GM18858 (cell line): Measurements from ENCODE around the gene H1-8.
A peak's percentile ranks its signal among the peaks of the same experiment; 100 is the strongest.

ENCODE experiments used
- ATAC-seq: cut with Tn5 transposase; IDR thresholded peaks from one replicate; pipeline ENCODE4 v1.9.1; 2021; ENCODE audit not compliant: unreplicated experiment

H1-8 gene

DNA sequence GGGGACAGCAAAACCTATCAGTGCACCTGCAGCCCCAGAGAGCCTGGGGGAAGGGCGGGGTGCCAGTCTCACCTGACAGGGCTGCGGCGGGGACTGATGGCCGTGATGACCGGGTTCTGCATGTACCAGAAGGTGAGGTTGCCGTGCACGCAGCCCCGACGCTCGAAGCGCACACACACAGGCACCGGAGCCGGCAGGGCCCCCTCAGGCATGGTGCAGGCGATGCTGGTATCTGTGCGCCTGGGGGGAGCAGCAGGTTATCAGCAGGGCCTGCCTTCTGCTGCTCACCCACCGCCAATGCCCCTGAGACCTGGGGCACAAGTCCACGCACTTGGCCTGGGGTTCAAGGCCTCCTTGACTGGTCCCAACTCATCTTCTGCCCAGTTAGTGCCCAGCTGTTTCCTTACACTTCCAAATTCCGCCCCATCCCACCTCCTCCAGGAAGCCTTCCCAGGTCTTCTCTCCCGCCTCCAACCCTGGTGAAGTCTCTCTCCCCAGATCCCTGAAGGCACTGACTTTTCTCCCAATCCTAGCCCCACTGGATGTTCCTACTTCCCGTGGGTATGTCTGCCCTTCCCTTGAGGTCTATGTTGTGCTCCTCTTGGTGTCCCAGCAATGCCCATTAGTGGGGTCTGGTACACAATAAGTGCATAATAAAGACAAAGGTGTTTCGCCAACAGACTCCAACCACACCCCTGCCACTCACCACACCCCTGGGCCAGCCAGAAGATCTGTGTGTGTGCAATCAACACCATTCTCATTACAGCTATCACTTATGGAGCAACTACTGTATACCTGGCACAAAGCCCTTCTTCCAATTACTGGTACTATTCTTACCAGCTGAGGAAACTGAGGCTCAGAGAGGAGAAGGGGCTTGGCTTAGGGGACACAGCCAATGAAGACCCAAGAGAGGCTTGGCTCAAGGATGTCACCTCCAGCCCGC lies 28.9 kb downstream of the H1-8 start:
- ATAC-seq, result no peak

DNA sequence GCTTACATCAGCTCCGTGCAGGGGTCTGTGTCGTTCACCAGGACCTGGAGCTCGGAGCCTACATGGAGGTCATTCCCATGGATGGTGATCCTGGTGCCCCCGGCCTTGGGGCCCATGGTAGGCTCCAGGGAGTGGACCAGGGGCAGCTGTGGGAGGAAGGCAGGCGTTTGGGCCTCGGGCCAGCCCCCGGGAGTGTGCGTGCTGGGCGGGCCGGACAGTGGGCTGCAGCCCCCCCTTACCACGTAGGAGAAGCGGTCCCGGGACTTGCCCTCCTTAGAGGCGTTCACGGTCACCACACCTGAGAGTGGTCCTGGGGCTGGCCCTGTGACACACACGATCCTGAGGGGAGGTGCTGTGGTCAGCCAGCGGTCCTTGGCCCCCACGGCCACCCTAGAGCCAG lies 29.6 kb downstream of the H1-8 start:
- ATAC-seq, result no peak

DNA sequence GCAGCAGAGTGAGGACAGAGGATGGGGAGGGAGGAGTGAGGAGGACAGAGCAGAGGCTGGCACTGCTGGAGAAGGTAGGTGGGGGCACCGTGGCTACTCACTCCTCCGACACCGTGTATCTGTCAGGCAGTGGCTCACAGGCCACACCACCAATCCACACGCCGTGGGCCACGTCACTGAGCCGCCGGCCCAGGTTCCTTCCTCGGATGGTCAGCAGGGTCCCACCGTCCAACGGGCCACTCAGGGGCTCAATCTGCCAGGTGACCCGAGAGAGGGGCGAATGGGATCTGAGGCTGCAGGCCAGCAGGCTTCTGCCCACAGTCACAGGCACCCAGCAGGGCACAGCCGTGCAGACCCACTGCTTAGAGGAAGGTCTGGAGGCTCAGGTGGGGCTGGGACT lies 30.5 kb downstream of the H1-8 start:
- no peak for ATAC-seq

DNA sequence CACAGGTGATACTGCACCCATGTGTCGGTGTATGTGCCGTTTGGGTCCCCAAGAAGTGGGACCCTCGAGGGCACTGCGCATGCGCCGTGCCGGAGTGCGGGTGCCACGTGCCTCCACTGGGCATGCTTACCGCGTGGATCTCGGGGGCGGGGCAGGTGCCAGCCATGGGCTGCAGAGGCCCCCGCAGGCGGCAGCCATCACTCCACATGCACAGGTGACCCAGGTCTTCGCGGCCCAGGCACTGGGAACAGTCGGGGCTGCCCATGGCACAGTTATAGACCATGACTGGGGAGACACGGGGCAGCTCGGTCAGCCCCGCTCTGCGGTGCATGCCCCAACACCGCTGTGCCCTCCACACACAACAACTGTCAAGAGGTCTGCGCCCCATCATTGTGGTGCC lies 31.2 kb downstream of the H1-8 start:
- no peak for ATAC-seq

DNA sequence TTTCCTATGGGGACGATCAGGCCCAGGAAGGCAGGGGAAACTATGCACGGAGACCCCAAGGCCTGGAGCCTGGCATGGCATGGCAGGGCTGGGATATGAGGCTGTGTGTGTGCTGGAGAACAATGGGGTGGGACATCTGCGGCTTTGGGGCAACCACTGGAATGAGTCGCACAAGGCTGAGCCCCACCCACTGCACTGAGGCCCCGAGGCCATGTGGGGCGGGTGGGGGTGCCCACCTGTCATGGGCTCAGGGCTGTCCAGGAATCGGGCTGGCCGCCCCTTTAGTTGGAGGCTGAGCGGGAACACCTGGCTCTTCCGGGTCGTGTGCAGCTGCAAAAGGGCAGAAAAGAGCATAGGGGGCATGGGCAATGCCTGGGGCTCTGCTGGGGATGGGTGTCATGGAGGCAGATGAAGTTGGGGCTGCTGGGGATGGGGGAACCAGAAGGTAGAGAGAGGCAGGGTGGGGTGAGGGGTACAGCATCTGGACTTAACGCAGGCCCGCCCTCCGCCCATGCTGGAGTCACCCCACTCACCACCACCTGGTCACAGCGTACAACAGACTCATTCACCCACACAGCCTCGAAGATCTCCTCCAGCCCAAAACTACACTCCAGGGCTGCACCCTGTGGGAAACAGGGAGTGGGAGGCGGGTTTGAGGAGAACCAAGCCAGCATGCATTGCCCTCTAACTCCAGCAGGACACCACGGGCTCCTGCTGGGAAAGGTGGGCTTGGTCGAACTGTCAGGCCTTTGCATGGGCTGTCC lies 32.4 kb downstream of the H1-8 start:
- no peak for ATAC-seq

DNA sequence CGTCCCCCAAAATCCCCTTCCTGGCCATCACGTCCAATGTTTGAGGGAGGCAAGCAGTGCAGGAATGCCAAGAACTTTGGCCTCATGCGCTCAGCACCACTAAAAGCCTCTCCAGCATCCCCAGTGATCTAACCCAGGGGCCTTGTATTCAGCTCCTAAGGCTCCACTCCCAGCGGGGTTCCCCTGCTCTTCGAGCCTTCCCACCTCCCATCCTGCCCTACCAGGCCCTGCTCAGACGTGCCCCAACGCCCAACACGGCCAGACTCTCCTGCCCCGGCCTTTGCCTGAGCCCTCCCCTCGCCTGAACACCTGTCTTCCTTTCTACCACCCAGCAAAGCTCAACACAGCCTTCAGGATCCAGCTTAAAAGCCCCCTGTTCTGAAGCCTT lies 33.0 kb downstream of the H1-8 start:
- no peak for ATAC-seq

DNA sequence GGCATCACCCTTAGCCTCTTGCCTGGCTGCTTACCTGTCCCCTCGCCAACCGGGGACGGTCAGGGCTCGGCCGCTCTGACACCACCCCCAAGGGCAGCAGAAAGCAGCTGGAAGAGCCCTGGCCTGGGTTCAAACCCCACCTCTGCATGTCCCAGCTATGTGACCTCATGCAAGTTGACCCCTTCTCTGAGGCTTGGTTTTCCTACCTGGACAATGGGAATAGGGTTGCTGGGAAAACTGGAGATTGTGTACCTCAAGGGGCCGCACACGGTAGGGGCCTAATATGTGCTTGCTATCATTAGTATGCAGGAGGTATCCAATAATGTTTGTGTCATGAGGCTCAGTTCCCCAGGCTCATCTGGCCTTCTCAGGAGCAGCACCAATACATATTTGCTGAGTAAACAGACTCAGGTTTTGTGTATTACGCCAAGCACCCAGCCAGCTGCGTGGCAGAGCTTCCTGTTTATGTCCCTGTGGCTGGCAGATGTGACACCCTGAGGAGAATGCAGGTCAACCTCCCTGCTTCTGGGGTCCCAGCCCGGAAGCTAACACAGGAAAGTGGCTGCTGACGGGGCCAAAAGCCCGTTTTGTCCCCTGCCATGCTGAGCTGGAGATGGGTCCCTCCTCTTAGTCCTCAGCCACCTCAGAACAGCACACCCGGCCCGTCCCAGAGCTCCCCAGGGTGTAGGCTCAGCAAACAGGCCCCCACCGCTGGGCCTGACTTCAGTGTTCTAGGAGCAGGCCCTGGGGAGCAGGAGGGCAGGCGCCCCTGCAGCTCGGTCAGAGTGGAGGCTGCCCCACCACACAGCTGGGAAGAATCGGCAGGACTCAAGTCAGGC lies 33.8 kb downstream of the H1-8 start:
- ATAC-seq, result peak; percentile 38

DNA sequence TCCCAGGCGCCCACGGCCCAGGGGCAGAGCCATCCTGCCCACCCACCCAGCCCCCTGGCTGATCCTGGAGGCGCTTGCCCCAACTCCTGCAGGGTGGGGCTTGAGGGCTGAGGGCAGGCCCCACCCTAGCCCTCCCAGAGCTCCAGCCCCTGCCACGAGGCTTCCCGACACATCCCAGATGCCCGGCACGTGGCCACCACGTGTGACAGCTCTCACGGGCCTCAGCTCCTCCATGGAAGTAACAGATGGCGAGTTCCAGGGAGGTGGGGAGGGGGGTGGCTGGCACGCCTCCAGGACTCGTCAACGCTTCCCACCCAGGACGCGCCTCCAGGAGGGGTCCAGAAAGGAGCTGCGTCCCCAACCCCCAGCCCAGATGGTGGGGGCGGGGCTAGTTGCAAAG lies 34.4 kb downstream of the H1-8 start:
- ATAC-seq, result no peak

DNA sequence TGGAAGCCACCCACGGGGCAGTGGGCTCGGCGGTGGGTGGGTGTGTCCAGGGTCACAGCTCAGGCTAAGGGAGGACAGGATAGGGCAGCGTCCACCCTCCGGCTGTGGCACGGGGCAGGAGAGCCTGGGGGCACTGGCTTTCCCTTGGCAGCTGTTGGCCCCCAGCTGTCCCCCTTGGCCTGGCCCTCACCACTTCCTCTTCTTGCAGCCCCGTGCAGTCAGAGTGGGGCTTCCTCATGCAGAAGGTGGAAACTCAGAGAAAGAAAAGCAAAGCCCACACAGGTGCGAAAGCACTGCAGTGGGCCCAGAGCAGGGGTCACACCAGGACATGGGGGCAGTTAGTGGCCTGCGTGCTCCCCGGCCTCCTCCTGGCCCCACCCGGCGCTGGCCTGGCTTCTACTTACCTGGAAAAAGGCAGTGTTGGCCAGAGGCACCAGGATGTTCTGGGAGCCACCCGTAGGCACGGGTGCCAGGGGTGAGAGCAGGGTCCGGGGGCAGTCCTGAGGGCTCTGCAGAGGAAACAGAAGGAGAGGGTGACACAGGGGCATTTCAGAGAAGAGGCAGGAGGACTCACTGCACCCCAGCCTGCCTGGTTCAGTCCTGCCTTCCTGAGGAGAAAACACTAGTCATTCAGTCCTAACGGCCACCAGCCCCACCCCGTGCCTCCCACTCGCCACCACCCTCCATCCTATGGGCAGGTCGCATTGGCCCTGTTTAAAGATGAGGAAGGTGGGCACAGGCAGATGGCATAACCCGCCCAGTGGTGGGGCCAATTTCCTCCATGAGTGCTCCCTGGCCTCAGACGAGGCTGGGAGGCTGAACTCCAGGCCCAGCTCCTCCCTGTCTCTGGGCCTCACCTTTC lies 35.2 kb downstream of the H1-8 start:
- ATAC-seq, result peak; percentile 53

DNA sequence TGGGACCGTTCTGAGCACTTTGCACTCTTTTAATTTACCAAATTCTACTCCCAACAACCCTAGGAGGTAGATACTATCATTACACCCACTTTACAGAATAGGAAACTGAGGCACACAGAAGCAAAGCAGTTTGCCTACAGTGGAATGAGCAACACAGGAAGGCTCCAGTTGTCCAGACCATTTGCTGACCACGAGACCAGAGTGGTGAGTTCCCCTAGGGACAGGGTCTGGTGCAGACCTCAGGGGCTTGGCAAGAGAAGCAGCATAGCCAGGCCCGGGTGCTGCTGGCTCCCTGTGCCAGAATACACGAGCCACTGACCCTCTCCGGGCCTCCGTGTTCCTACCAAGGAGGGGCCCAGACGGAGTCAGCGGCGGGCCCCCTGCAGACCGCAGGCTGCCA lies 37.0 kb downstream of the H1-8 start:
- ATAC-seq, result no peak

DNA sequence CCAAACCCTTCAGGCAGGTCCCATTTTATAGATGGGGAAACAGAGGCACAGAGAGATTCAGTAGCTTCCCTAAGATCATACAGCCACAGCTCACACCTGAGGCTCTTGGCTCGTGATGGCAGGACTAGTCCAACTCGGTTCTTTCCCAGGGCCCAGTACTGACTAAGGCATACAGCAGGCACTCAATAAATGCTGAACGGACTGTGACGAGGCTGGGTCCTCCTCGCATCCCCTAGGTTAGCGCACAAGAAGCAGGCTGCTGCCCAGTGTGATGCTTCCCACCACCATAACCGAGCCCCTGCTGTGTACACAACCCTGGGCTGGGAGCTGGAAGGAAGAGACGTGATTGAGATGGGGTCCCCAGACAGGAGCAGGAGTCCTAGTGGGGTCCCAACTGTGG lies 38.6 kb downstream of the H1-8 start:
- ATAC-seq, result no peak

DNA sequence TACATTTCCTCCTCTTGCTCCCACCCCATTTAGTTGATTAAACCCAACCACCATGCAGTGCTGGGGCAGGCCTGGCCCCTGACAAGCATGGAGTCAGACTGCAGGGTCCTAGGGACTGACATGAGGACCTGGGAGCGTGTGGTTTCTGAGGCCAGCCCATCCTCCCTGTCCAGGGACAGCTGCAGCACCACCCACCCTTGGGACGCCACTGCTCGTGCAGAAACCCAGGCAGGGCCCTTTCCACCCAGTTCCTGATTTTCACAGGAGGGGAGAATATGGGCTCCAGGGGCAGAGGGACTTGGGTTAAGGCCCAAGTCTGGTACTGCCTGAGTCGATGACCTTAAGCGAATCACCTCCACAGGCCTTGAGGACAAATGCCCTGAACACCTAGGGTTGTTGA lies 39.8 kb downstream of the H1-8 start:
- ATAC-seq, result no peak

DNA sequence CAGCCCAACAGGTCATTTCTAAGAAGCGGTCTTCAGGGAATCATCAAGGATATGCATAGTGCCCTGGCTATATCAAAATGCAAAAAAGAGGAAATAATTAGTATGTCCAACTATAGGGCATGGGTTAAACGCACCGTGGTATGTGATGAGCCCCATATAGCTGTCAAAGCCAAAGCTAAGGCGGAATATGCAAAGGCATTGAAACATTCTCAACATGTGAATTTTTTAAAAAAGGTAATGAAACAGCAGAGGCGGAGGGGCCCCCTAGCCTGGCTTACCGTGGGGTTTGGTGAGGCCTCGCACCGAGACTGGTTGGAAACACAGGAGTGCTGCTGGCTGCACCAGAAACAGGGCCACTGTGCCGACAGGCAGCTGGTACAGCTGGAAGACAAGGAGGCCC lies 40.3 kb downstream of the H1-8 start:
- ATAC-seq, result no peak

DNA sequence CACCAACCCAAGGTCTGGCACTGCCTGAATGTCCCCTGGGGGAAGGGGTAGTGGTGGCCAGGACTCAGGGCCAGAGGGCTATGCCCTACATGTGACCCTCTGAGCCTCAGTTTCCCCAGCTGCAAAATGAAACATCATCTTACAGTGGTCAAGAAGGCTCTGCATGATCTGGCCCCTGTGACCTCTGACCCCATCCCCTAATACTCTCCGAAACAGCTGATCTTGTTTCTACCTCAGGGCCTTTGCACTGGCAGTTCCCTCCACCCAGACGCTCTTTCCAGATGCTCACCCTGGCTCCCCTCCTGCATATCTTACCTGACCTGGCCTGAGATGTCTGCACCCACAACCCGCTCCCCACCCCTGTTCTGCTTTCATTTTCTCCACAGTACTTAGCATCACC lies 41.7 kb downstream of the H1-8 start:
- no peak for ATAC-seq

DNA sequence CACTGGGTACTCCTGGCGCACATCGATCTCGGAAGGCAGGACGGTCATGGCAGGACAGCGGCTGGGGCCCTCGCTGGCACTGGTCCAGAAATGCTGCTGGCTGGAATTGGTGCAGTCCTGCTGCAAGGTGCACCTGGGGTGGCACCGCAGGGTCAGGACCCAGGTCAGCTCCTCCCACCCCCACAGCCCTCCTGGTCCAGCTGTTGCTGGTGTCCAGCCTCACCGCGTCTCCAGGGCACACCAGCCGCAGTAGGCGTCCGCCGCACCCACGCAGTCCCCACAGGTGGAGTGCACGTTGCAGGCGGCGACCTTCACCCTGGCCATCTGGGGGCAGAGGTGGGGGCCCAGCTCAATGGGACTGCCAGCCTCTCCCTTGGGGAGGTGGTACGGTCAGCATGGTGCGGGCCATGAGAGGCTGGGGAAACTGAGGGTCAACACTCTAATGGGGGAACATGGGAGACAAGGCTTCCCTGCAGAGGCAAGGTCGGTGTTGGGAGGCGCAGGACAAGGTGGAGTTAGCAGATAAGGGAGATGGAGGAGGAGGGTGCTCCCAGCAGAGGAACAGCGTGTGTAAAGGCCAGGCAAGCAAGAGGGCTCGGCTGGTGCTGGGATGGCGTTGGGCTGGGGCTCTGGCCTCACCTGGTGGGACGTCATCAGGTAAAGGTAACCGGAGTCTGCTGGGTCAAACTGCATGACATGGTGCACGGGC lies 43.1 kb downstream of the H1-8 start:
- ATAC-seq, result no peak

DNA sequence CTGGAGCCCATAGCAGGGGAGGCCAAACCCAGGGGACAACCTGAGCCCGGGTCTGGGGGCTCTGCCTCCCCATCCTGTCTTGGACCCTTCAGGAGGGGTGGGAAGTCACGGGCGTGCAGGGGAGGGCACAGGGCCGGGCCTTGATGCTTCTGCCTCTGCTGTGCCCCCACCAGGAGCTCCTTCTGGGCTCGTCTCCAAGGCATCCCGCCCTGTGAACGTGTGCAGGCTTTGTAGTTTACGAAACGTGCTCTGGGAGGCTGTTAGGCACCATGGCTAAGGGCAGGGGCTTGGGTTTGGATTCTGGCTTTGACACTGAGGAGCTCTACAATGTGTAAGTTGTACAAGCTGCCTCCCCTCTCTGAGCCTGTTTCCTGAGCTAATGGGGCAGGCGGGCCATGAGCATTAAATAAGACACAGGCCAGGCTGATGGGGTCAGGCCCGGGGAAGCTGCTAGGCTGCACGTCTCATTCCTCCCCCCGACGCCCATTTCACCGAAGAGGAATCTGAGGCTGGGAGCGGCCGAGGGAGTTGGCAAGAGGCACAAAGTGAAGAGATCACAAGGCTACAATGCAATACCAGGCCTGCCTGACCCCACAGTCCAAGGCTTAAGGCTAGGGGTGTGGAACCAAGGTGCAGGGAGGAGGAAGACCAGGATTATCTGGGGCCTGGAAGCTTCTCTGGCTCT lies 43.9 kb downstream of the H1-8 start:
- ATAC-seq, result no peak

DNA sequence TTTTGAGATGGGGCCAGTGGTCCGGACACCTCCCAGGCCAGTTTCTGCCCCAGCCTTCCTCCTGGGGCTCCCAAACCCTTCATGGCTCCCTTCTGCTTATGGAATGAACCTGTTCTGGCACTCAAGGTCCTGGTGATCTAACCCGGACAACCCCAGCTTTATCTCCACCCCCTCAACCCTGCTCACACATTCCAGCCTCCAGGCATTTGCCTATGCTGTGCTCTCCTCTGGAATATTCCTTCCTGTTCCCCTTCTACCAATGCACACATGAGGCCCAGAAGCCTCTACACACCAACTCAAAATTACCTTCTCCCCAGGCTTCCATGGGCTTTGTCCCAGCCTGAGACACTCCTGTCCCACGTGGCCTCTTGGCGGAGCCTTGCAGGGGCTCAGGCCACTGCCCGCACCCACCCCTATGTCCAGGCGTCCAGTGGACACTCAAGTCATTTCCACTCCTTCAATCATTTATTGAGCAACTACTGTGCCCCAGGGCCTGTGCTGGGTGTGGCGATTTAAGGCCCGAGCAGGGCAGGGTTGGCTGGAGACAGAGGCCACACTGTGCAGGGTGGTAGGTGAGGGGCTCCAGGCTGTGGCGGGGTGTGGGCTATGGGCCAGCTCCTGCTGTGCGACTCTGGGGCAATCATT lies 44.7 kb downstream of the H1-8 start:
- no peak for ATAC-seq

DNA sequence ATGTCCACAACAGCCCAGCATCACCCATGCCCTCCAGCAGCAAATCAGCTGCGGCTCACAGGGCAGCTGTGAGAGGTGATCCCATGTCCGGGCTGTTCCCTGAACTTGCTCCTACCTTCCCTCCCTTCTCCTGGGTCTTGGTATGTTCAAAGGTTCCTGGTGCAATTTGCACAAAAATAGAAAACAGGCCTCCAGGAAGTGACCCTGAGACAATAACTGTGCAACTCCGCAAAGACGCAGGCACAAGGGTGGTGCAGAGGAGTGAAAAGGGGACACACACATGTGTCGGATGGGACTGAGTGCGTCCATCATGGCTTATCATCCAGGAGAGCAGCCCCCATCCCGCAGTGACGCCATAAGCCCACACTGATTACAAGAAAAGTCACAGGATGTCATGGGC lies 47.2 kb downstream of the H1-8 start:
- no peak for ATAC-seq

DNA sequence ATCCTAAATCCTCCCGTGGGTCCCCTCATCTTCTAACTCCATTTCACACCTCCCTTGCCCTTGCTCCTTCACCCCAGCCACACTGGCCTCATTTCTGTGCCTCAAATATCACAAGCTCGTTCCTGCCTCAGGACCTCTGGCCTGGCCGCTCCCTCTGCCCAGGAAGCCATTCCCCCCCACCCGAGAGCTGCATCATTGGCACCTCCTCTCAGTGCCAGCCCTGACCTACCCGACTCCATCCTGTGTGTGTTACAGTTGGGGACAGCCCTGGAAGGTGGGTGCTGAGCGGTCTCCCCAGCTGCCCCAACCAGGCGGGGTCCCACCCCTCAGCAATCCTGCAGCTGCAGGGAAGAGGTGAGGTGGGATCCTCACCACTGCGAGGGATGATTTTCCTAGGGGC lies 49.0 kb downstream of the H1-8 start:
- ATAC-seq, result no peak
